Ramos (cell line): ENCODE data around the gene KL.

ENCODE experiments used
- in situ Hi-C: fragments of 300-500 bp; cut with MboI; formaldehyde crosslinking; loops from one replicate; pipeline ENCODE4 v1.14.3; 2022; ENCODE audit warnings: low sequenced_read_pairs; ENCODE audit not compliant: unreplicated experiment

KL gene

DNA sequence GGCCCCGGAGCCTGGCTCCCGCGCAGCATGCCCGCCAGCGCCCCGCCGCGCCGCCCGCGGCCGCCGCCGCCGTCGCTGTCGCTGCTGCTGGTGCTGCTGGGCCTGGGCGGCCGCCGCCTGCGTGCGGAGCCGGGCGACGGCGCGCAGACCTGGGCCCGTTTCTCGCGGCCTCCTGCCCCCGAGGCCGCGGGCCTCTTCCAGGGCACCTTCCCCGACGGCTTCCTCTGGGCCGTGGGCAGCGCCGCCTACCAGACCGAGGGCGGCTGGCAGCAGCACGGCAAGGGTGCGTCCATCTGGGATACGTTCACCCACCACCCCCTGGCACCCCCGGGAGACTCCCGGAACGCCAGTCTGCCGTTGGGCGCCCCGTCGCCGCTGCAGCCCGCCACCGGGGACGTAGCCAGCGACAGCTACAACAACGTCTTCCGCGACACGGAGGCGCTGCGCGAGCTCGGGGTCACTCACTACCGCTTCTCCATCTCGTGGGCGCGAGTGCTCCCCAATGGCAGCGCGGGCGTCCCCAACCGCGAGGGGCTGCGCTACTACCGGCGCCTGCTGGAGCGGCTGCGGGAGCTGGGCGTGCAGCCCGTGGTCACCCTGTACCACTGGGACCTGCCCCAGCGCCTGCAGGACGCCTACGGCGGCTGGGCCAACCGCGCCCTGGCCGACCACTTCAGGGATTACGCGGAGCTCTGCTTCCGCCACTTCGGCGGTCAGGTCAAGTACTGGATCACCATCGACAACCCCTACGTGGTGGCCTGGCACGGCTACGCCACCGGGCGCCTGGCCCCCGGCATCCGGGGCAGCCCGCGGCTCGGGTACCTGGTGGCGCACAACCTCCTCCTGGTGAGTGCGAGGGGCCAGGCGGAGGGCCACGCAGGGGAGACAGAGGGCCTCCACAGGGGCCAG, at the start of gene KL:
Gene KL (plus strand): TSS at position 10 of the 909 bp plus-strand sequence. CDS start 18 bp downstream, at position 28.
- in situ Hi-C loops, result no loop called here

DNA sequence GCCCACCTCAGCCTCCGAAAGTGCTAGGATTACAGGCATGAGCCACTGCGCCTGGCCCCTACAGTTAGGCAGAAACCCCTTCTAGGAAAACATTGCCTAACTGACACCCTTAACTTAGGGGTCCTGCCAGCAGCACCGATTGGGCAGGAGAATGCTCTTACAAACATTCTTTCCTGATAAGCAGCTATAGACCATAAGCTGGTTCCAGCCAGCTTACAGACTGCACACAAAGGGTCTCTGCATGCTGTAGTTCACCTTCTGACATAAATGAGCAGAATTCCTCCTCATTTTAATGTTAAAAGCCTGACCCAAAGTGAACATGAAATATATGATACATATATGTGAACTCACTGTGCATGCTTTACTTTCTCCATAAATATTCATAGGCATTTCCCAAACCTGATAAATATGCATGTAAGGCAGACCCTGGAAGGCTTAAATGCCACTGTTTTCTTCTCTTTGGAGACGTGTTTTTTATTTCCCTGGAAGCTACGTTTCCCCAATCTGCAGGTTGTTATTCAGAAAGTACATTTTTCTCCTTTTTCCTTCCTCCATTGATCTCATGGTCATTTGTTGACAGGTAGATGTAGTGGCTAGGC, 48.5 kb upstream of the KL start:
- in situ Hi-C loops, result no loop called here

DNA sequence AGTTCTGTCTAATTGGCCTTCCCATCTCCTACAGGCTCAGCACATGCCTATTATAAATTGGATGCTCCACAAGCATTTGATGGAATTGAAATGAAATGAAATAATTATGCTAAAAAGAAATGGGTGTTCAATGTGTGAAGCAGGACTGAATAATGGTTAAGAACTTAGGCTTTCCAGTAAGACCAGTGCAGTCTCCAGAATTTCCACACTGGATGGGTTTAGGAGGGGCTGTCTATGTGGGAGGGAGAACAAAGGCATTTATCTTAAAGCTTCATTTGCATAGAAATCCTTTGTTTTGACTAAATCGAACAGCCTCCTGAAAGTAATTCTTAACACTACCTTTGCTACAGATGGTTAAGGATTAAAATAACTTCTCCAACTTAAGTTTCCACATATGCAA, 47.9 kb upstream of the KL start:
- in situ Hi-C loops, result no loop called here

DNA sequence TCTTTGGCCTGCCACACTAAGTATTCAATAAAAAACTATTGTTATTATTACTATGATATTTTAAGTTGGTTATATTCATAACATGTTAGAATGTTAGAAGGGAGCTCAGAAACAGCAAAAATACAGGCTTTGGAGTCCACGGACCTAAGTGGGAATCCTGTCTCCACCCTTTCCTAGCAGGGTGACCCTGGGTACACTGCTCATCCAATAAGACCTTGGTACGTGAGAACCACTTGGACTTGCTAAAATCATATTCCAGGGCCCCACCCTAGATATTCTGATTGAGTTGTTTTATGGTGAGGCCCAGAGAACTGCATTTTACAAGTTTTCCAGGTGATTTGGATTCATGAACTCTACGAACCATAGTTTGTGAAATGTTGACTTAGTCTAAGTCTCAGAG, 47.4 kb upstream of the KL start:
- in situ Hi-C loops, result no loop called here

DNA sequence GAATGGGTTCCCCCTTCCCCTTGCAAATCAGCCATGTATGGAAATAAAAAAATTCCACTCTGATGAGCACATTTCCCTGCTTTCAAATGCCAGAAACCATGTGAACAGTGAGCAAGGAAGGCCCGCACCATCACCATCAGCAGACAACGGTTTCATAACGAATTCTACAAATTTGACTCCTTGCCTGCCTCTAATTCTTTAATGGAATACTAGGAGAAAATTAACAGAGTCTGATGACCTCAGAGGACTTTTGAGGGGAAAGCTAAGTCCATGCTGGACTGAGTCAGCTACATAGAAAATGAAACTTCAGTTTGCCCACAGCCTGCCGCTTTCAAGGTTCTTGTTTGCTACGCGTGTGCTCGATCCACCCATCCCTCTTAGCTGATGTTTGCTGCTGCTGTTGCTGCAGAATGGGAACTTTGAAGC, 46.7 kb upstream of the KL start:
- in situ Hi-C loops, result no loop called here

DNA sequence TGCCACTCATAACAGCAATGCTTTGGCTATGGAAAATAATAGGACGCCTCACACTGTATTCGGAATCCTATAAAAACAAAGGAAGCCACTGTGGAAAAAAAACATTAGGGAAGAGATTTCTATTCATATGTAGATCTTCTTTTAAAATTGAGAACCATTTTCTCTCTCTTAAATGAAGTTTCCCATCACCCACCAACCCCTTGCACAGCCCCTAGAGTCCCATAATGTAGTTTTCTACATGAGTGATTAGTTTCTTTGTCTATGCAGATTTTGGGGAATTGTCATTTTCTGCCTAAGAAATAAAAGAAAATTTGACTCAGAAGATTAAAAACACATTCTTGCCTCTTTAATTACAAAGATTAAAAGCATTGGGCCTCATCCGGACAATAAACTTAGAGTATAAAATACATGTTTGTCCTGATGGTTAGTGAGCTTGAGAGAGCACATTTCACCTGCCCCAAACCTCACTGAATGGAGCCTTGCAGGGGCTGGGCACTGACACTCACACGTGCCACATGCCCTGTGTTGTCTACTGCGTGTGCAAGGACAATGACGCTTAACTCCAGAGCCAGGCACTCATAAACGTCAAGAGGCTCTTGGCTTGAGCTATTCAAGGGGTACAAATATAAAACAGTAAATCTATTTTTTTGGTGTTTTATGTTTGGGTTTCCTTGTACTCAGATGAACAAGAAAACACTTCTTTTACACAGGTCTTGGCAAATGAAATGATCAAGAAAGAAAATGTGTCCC, 40.0 kb upstream of the KL start:
- in situ Hi-C loops, result no loop called here

DNA sequence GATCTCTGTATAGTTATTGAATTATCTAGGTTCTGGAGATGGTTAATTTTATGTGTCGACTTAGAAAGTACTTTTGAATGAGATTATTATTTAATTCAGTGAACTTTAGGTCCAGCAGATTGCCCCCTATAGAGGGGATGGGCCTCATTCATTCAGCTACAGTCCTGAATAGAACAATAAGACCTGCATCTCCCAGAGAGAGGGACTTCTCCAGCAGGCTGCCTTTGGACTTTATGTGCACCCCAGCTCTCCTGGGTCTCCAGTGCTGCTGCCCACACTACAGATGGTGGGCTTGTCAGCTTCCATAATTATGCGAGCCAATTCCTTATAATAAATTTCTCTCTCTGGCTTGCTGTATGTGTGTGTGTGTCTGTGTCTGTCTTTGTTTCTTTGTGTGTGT, 39.3 kb upstream of the KL start:
- in situ Hi-C loops, result no loop called here

DNA sequence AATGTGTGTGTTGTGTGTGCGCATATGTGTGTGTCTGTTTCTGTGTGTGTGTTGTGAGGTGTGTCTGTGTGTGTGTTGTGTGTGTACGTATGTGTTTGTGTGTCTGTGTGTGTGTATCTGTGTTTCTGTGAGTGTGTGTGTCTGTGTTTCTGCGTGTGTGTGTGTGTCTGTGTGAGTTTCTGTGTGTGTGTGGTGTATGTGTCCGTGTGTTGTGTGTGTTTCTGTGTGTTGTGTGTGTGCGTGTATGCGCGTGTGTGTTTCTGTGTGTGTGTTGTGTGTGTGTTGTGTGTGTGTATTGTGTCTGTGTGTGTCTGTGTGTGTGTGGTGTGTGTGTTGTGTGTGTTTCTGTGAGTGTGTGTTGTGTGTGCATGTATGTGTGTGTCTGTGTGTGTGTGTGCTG, 38.9 kb upstream of the KL start:
- in situ Hi-C loops, result no loop called here

DNA sequence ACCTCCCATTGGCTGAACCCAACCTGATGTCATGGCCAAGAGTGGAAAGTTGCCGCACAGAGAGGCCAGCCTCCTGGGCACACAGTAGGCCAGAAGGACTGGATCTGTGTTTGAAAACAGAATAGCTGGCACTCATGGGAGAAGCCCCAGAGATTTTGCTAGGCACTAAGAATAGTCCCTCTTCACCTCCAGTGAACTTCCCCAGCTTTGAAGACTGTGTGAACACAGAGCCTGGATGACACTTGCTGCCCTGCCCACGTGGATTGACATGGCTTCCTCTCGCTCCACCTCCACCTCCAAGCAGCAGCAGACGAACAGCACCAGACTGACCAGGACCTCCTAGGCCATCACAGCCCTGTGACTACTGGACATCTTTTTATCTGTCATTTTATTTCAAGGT, 37.9 kb upstream of the KL start:
- in situ Hi-C loops, result no loop called here

DNA sequence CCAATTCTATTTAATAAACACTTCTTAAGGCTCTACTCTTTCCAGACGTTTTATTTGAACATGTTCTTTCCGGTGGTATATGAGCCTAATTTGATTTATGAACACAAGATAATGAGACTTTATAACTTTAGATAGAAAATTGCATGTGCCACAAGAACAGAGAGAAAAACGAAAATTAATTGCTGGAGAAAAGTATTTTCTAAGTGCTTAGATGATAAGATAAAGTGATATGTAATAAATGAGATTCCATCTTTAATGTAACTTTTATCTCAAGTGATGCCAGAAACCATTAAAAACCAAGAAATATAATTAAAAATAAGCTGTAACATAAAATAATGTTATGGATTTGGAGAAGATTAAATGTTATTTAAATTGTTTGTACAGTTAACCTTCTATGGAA, 33.2 kb upstream of the KL start:
- in situ Hi-C loops, result no loop called here

DNA sequence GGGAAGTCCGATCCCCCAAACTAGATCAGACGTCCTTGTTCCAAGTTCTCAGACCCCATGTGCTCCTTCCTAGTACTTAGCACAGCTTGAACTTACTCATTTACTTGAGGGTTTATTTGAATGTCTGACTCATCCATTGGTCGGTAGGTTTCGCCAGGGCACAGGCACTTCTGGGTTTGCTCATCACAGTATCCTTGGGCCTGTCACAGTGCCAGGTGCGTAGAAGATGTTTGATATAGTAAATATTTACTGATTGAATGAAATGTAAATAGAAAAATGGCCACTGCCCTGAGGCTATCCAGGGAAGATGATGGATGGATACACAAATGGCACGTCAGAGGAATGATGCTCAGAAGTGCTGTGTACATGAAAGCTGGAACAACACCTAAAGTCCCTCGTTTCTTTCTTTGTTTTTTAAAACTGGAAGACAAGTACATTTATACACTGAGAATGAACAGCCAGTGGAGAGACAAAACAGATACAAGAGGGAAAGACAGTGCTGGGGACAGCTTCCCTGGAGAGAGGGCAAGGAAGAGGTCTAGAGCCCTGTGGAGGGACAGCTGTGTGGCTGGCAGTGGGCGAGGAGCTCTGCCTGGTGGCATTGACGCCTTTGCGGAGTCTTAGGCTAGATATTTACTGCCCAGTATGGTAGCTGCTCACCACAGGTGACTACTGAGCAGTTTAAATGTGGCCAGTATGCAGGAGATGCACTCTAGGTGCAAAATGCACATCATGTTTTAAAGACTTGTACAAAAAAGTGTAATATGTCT, 31.2 kb upstream of the KL start:
- in situ Hi-C loops, result no loop called here

DNA sequence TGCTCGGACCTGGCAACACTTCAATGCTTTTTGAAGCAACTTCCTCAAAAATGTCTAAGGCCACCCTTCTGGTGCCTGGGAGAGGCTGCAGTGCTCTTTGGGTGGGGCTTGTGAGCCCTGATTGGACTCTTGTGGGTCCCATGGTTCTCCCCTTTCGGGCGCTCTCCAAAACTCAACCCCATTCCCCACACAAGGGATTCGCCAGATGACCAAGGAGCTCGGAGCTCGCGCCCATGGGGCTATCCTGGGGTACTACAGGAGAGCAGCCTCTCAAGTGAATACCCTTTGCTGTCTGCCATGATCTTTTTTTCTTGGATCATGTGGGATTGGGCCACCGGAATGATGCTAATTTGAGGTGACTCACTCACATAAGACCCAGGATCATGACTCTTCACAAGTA, 29.7 kb upstream of the KL start:
- in situ Hi-C loops, result no loop called here

DNA sequence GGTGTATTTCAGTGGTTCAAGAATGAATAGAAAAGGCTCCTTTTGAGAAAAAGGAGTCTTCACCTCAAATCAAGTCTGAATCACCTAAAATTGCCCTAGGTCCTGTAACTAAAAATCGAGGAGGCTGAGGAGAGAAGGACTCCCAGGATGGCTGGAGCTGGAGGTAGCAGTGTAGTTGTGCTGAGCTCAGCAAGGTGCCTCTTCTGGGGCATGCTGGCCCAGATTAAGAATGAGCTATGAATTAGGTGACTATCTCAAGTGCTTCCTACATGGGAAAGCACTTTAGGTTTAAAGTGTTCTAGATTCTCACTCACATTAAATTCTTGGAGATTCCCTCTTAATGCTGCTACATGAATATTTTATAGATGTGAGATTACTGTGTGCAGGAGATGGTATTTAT, 28.8 kb upstream of the KL start:
- in situ Hi-C loops, result no loop called here

DNA sequence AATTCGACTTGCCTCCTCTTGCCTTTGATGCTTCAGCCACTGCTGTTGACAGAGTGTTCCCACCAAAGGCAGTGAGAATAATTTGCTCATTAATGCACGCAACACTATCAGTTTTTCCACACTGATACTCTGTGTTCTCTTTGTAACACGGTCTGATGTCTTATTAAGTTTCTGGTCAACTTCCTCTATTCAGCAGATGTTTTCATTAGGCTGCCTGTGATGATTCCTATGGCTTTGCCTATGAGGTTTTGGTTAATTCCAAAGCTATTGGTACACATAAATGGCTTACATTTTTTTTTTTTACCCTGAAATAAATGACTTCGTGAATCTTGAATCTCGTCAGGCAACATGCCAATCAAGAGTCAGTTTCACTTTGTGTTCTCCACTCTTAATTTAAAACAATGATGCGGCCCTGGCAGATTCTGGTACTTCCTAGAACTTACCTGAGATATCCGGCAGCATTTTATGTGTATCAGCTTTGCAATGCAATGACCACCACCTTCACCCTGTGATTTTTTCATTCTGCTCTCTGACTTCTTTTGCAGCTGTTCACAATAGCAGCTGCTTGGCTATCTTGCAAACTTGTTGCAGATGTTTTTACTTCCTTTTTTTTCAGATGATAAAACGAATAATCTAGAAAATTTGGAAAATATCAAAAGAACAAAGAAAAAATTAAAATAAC, 27.5 kb upstream of the KL start:
- in situ Hi-C loops, result no loop called here

DNA sequence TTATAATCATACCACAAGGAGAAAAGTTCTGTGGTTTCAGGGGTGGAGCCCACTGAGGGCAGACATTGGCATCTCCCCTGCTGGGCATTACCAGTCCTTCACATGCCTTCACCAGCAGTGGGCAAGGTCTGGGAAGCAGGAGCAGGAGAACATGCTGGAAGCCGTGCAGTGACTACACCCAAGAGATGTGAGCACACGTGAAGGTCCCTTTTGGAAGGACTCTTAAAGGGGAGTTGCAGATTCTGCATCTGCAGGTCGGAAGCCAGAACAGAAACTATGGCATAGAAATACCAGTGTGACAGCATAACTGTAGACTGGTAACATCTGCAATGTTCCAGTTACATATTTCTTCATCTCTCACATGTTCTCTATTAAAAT, 26.9 kb upstream of the KL start:
- in situ Hi-C loops, result no loop called here

DNA sequence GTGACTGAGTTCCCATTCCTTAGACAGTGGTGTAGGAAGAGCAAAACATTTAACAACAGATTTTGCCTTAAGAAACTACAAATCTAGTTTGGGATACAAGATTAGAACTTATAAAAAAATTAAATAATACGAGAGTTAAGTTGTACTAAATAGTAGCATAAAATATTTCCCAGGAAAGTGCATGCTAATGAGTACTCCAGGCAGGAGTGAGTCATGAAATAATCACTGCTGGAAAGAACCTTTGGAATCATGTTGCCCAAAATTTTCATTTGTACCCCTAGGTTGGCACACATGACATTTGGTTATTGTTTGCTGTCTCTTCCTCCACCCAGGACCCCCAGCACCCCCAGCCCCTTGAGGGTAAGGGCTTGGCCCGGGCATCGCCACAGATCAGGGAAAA, 26.3 kb upstream of the KL start:
- in situ Hi-C loops, result no loop called here

DNA sequence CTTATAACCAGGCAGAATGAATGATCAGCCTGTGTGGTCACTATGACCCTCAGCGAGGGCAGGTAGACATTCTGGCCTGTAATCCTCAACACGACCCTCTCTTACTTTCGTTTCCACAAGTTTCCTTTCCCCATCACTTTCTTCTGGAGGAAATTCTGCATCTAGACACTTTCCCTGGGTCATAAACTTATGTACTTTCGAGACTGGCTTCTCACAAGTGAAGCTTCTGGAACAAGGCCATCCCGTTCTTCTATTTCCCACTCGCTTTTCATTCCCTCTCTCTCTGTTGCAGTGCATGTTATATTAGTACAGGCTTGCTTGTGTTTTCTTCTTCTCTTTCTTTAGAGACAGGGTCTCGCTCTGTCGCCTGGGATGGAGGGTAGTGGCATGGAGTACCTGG, 23.1 kb upstream of the KL start:
- in situ Hi-C loops, result no loop called here

DNA sequence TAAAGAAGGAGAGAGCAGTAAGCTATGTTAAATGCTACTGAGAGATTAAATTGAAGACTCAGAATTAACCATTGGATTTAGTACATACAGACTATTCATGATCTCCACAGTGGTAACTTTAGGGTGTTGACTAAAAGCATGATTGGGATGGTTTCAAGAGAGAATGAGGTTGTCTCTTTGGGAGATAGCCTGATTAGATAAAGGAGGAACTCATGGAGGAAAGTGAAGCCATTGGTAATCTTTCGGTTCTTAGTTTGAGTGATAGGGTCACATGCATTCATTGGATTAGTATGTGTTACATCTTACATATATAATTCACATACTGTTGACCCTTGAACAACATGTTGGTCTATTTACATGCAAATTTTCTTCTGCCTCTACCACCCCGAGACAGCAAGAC, 18.8 kb upstream of the KL start:
- in situ Hi-C loops, result no loop called here

DNA sequence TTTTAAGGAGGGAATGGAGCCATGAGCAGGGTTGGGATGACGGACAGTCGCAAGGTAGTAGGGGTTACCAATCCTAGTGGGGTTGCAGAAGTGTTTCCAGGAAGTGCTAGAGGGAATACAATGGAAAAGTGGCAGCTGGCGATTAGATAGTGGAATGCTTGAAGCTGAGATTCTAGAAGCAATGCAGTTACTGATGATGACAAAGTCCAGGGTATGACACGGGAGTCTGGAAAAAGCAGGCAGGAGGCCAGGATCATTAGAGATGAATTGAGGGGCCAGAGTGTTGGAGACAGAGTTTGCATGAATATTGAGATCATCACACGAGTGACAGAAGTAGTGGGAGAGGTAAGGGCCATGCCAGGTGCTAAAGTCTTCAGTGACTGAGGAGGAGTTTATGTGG, 17.3 kb upstream of the KL start:
- in situ Hi-C loops, result no loop called here

DNA sequence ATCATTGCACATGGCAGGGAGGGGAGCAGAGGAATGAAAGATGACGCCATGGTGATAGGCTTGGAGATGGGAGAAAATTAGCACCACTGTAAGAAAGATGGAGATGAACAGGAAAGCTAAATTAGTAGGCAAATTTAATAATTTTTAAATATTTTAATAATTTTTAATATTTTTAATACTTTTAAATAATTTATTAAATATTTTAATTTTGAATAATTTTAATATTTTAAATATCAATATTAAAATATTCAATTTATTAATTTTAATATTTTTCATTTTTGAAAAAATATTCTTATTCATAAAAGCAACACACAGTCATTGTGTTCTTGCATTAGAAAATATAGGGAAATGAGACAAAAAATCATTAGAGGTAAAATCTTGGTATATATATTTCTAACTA, 15.9 kb upstream of the KL start:
- in situ Hi-C loops, result no loop called here
